Stomach smooth muscle (tissue), 2 donors: Measurements from ENCODE around the gene MMP15.

Source experiments
- H3K27ac ChIP-seq: one replicate; pipeline ENCODE4 v1.7.0; 2013; ENCODE audit warnings: mild to moderate bottlenecking, low read length, inconsistent platforms
- H3K27me3 ChIP-seq, 2 donors: one replicate each; pipeline ENCODE4 v1.7.0; 2013; ENCODE audit warnings: low read length in 2 of 2; ENCODE audit not compliant: insufficient read depth in 2 of 2, control insufficient read depth in 1 of 2
- H3K36me3 ChIP-seq, 2 donors: one replicate each; pipeline ENCODE4 v1.7.0; 2013; ENCODE audit warnings: low read length in 2 of 2; ENCODE audit not compliant: control insufficient read depth in 2 of 2, insufficient read depth in 2 of 2
- H3K4me1 ChIP-seq: one replicate; pipeline ENCODE4 v1.7.0; 2013; ENCODE audit warnings: low read length; ENCODE audit not compliant: control insufficient read depth, insufficient read depth
- H3K4me3 ChIP-seq, 2 donors: one replicate each; pipeline ENCODE4 v1.7.0; 2013; ENCODE audit warnings: low read length in 2 of 2
- H3K9ac ChIP-seq, 2 donors: one replicate each; pipeline ENCODE4 v1.7.0; 2013; ENCODE audit warnings: low read length in 2 of 2, mild to moderate bottlenecking in 1 of 2
- H3K9me3 ChIP-seq, 2 donors: one replicate each; pipeline ENCODE4 v1.7.0; 2013; ENCODE audit warnings: low read length in 2 of 2; ENCODE audit not compliant: control insufficient read depth in 2 of 2
- donor health status: healthy.
- donor health status: Pancreatic carcinoma.

The MMP15 gene

GRCh38 chr16:58019866-58020538, 5.6 kb upstream of the MMP15 start:
- peaks cover 32% of the 10 kb centered on the region for H3K4me1 ChIP-seq
- H3K9ac ChIP-seq, result no peak overlapping the region

GRCh38 chr16:58020628-58021521, 4.7 kb upstream of the MMP15 start:
- Histone ChIP-seq H3K4me1 (peaks cover 37% of the 10 kb centered on the region), H3K9me3 (no peaks in the 10 kb centered on the region), H3K36me3 (peaks cover 7 to 16% of the 10 kb centered on the region in 2 donors), H3K9ac (no peak overlapping the region), H3K27me3 (no peaks in the 10 kb centered on the region), H3K27ac (no peak overlapping the region), H3K4me3 (no peak overlapping the region)

More at GRCh38 chr16:58019866-58020538, 5.6 kb upstream of the MMP15 start:
- Histone ChIP-seq H3K4me3 (no peak overlapping the region), H3K9me3 (no peaks in the 10 kb centered on the region), H3K27me3 (no peaks in the 10 kb centered on the region), H3K27ac (no peak overlapping the region), H3K36me3 (peaks cover 7 to 17% of the 10 kb centered on the region in 2 donors)

GRCh38 chr16:58021661-58022551, 3.6 kb upstream of the MMP15 start:
- peak overlapping the region; percentile 73 for H3K27ac ChIP-seq
- H3K27me3 ChIP-seq, result no peaks in the 10 kb centered on the region
- H3K36me3 ChIP-seq, result peaks cover 7 to 9% of the 10 kb centered on the region in 2 donors
- H3K4me1 ChIP-seq, result peaks cover 45% of the 10 kb centered on the region
- H3K4me3 ChIP-seq, result peak overlapping the region; percentile 58
- no peaks in the 10 kb centered on the region for H3K9me3 ChIP-seq
- H3K9ac ChIP-seq, result no peak overlapping the region

GRCh38 chr16:58022601-58023371, 2.8 kb upstream of the MMP15 start:
- peak overlapping the region; percentile 36 to 56 for H3K9ac ChIP-seq
- H3K4me3 ChIP-seq, result peak overlapping the region; percentile 58
- peaks cover 7 to 8% of the 10 kb centered on the region in 2 donors for H3K36me3 ChIP-seq
- H3K4me1 ChIP-seq, result peaks cover 52% of the 10 kb centered on the region
- no peaks in the 10 kb centered on the region for H3K9me3 ChIP-seq
- H3K27me3 ChIP-seq, result no peaks in the 10 kb centered on the region
- peak overlapping the region; percentile 73 for H3K27ac ChIP-seq

GRCh38 chr16:58024486-58025350, 836 bp upstream of the MMP15 start:
- Histone ChIP-seq H3K36me3 (peaks cover 0 to 2% of the 10 kb centered on the region in 2 donors), H3K4me3 (peak overlapping the region; percentile 75 to 79), H3K27me3 (no peaks in the 10 kb centered on the region), H3K9ac (peak overlapping the region in 1 of 2 donors; percentile 29), H3K4me1 (peaks cover 61% of the 10 kb centered on the region), H3K27ac (peak overlapping the region; percentile 60), H3K9me3 (no peaks in the 10 kb centered on the region)

- Histone ChIP-seq H3K4me1 (peaks cover 55% of the 10 kb centered on the region), H3K27ac (peak overlapping the region; percentile 60), H3K9ac (peak overlapping the region; percentile 21 to 52), H3K9me3 (no peaks in the 10 kb centered on the region), H3K27me3 (no peaks in the 10 kb centered on the region), H3K36me3 (no peaks in the 10 kb centered on the region), H3K4me3 (peak overlapping the region; percentile 75 to 79)
These were observed 668 bp downstream of the MMP15 start for GRCh38 chr16:58026139-58026704.

- no peaks in the 10 kb centered on the region for H3K9me3 ChIP-seq
- peaks cover 54% of the 10 kb centered on the region for H3K4me1 ChIP-seq
- H3K4me3 ChIP-seq, result peak overlapping the region; percentile 75 to 79
- peak overlapping the region; percentile 52 to 55 for H3K9ac ChIP-seq
- no peaks in the 10 kb centered on the region for H3K27me3 ChIP-seq
- peak overlapping the region; percentile 18 for H3K27ac ChIP-seq
- H3K36me3 ChIP-seq, result no peaks in the 10 kb centered on the region
These were observed 1.2 kb downstream of the MMP15 start for GRCh38 chr16:58026705-58027160.

- peak overlapping the region; percentile 75 to 79 for H3K4me3 ChIP-seq
- no peaks in the 10 kb centered on the region for H3K27me3 ChIP-seq
- peak overlapping the region; percentile 18 for H3K27ac ChIP-seq
- peak overlapping the region; percentile 52 to 55 for H3K9ac ChIP-seq
- H3K36me3 ChIP-seq, result no peaks in the 10 kb centered on the region
- H3K4me1 ChIP-seq, result peaks cover 50% of the 10 kb centered on the region
- H3K9me3 ChIP-seq, result no peaks in the 10 kb centered on the region
These were observed 1.8 kb downstream of the MMP15 start for GRCh38 chr16:58027161-58027915.
